ENCODE measurements around the gene CBX8. TPM values are rescaled to one million over a fixed set of nuclear protein-coding genes. Genes with fewer than 3 reads are reported as not detected.

Gene CBX8
- 0.32 and 0.47 TPM in 2 replicates for polyA plus RNA-seq (2011; rRNA removed)
- polyA minus RNA-seq (2011; rRNA and poly(A)+ RNA removed): 0.52 and 0.57 TPM in 2 replicates

DNA sequence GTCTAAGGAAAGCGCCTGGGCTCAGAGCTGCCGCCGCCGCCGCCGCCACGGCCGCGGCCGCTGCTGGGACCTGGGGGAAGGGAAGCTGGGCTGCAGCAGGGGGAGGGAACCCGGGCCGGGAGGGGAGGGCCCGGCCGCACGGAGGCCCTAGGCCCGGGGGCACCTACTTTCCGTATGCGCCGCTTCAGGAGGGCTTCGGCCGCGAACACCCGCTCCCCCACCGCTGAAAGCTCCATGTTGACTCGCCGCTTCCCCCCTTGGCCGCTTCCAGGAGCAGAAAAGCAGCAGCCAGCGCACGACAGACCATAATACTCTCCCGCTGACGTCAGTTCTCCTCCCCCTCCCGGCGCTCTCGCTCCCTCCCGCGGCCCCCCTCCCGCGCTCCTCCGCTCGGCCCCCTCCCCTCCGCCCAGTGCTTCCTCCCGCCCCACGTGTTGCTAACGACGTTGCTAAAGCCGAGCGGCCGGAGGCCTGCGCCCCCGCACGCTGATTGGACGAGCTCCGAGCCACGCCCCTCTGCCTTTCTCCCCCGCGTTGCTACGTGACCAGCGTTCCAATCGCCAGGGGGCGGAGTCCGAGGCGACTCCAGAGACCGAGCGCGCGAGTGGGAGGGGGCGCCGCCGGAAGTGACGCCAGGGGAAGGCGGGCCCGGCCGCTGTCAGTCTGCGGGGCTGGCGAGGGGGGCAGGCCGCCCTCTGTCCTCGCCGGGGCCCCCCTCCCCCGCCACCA lies at the start of gene CBX8:
Gene CBX8, minus strand, starts transcription at position 315 of the 729 bp plus-strand sequence. Its CDS starts 79 bp downstream, at position 236.
- Histone ChIP-seq H3K36me3 (ENCODE audit: control insufficient read depth, insufficient read depth, low read length) (peaks cover 9% of the 10 kb centered on the region), H3K4me3 (ENCODE audit: low read depth, low read length) (peak within 1 kb of the TSS; percentile 78), H3K27me3 (ENCODE audit: control insufficient read depth, insufficient read depth, low read length) (peaks cover 32% of the 10 kb centered on the region)
- CTCF ChIA-PET: interaction anchor here (0.6 to 1.7 kb wide), 6 partner anchors 11 to 206 kb away, joined by 3 to 13 read pairs (median 3); partner anchors contain the start of gene CBX4
- TF ChIP-seq, protein P1, sequence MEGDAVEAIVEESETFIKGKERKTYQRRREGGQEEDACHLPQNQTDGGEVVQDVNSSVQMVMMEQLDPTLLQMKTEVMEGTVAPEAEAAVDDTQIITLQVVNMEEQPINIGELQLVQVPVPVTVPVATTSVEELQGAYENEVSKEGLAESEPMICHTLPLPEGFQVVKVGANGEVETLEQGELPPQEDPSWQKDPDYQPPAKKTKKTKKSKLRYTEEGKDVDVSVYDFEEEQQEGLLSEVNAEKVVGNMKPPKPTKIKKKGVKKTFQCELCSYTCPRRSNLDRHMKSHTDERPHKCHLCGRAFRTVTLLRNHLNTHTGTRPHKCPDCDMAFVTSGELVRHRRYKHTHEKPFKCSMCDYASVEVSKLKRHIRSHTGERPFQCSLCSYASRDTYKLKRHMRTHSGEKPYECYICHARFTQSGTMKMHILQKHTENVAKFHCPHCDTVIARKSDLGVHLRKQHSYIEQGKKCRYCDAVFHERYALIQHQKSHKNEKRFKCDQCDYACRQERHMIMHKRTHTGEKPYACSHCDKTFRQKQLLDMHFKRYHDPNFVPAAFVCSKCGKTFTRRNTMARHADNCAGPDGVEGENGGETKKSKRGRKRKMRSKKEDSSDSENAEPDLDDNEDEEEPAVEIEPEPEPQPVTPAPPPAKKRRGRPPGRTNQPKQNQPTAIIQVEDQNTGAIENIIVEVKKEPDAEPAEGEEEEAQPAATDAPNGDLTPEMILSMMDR (IDR thresholded peaks at IDR 0.05; ENCODE audit: insufficient read depth, low read depth, low read length): 0 out of 2 replicates have a peak, but pooled peaks have one; percentile 14
- POLR2A ChIA-PET: interaction anchor here (0.9 to 1.3 kb wide), 2 partner anchors 13 to 42 kb away, joined by 9 to 19 read pairs; partner anchors contain the start of gene CBX4
- peak; percentile 91 for DNase-seq (ENCODE audit: low read depth)

GRCh38 chr17:79845601-79845949 lies 48.7 kb upstream of the CBX8 start:
- TF ChIP-seq, protein P1 (IDR thresholded peaks at IDR 0.05; ENCODE audit: insufficient read depth, low read depth, low read length): no peak
- ChIA-PET CTCF (interaction anchor here (0.8 to 2.4 kb wide), 8 partner anchors 10 to 160 kb away, joined by 3 to 8 read pairs (median 3); no protein-coding TSS in a partner anchor), POLR2A (no interaction called here)
- H3K27me3 ChIP-seq (ENCODE audit: control insufficient read depth, insufficient read depth, low read length): peaks cover 26% of the 10 kb centered on the region
- H3K4me3 ChIP-seq (ENCODE audit: low read depth, low read length): no peak overlapping the region
- DNase-seq (ENCODE audit: low read depth): no peak
- no peaks in the 10 kb centered on the region for H3K36me3 ChIP-seq (ENCODE audit: control insufficient read depth, insufficient read depth, low read length)

DNA sequence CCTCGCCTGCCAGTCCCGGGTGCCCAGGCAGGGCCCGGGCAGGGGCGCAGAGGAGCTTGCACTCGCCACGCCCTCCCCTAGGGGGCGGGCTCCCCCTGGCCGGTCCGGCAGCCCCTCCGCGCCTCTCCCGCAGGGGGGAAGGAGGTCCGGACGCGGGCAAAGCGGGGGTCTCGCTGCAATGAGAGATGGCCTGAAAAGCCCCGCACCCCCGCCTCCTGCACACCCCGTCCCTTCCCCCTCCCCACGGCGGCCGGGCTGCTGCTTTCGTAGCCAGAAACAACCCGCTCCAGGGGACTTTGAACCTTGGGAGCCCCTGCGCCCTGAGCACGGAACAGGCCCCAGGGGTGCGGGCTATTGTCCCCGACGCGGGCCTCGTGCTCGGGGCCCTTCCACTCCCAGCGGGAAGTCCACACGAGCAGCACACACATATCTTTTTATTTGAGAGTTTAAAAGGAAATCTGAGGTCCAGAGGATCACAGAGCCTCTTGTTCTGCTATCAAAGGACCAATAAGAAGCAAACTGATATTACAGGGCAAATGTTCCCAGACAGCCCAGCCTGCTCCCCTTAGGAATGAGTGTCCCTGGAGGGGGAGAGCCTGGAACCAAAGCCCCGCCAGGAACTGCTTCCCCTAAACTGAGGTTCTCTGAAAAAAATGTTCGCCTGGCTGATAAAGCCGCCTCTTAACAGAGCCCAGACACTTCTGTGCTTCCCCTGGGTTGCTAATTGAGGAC lies 48.2 kb upstream of the CBX8 start:
- Histone ChIP-seq H3K4me3 (ENCODE audit: low read depth, low read length) (no peak overlapping the region), H3K36me3 (ENCODE audit: control insufficient read depth, insufficient read depth, low read length) (no peaks in the 10 kb centered on the region), H3K27me3 (ENCODE audit: control insufficient read depth, insufficient read depth, low read length) (peaks cover 27% of the 10 kb centered on the region)
- TF ChIP-seq, protein P1 (IDR thresholded peaks at IDR 0.05; ENCODE audit: insufficient read depth, low read depth, low read length): peak; percentile 70
- DNase-seq (ENCODE audit: low read depth): no peak
- CTCF ChIA-PET: interaction anchor here (0.6 to 5.6 kb wide), 13 partner anchors 10 to 256 kb away, joined by 3 to 24 read pairs (median 4); partner anchors contain the start of gene GAA
- POLR2A ChIA-PET: no interaction called here

DNA sequence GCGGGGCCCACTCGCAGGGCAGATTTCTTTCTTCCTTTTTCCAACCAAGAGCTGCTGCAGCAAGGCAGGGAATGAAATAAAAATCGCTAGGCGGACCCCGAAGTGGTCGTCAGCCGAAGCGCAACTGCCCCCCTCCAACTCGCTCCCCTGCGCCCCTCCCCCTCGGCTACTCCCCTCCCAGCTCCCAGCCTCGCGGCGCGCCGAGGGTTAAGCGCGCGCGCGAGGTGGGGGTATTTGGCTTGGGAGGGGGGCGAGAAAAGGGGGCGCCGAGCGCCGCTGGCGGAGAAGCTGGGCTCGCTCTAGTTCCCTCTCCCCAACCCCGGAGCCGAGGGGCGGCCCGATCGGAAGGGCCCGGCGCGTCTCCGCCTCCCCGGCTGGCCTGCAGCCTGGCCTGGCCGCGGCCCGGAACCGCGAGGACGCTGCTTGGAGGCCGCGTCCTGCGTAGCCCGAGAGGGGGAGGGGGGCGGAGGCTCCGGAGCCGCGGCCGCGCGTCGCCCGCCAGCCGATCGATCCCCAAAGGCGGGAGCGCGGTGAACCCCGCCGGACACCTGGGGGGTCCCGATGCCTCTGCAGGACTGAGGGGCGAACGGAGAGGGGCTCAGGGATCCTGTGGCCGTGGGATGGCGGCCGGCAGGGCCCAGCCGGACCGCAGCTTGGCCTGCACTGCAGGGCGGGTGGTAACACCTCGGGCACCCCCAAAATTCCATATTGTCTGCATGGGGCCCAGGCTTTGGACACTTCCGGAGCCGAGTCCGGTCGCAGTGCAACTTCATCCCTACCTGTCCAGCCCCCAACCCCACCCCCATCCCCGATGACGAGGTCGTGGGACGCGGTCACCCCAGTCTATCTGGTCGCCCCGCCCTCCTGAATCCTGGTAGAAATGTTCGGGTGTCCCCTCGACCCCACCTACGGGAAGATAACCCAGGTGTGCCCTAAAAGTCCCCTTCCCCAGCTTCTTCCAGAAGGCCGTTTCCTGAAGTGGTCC lies 47.2 kb upstream of the CBX8 start:
- H3K4me3 ChIP-seq (ENCODE audit: low read depth, low read length): peak overlapping the region; percentile 45
- TF ChIP-seq, protein P1 (IDR thresholded peaks at IDR 0.05; ENCODE audit: insufficient read depth, low read depth, low read length): no peak
- DNase-seq (ENCODE audit: low read depth): no peak
- ChIA-PET POLR2A (no interaction called here), CTCF (interaction anchor here (0.6 to 5.6 kb wide), 10 partner anchors 11 to 149 kb away, joined by 3 to 24 read pairs (median 6); no protein-coding TSS in a partner anchor)
- no peaks in the 10 kb centered on the region for H3K36me3 ChIP-seq (ENCODE audit: control insufficient read depth, insufficient read depth, low read length)
- H3K27me3 ChIP-seq (ENCODE audit: control insufficient read depth, insufficient read depth, low read length): peaks cover 28% of the 10 kb centered on the region
